Mesodermal cell (in vitro differentiated cells): ENCODE results near the gene E2F7.

Experiments
- H3K27ac ChIP-seq: 2 replicates; pipeline ENCODE4 v1.7.0; 2013; ENCODE audit warnings: mild to moderate bottlenecking, low read depth, low read length, moderate library complexity; ENCODE audit not compliant: severe bottlenecking
- H3K36me3 ChIP-seq: 2 replicates; pipeline ENCODE4 v1.7.1; 2013; ENCODE audit warnings: mild to moderate bottlenecking, low read length, moderate library complexity; ENCODE audit not compliant: control insufficient read depth, insufficient read depth
- H3K4me1 ChIP-seq: one replicate; pipeline ENCODE4 v1.7.1; 2013; ENCODE audit warnings: mild to moderate bottlenecking, low read length; ENCODE audit not compliant: insufficient read depth, control insufficient read depth, poor library complexity, severe bottlenecking
- H3K4me3 ChIP-seq: 2 replicates; pipeline ENCODE4 v1.7.0; 2013; ENCODE audit warnings: low read length, control low read depth, mild to moderate bottlenecking; ENCODE audit not compliant: insufficient read depth, poor library complexity, severe bottlenecking; ENCODE audit errors: extremely low read depth
- H3K9me3 ChIP-seq: 2 replicates; pipeline ENCODE4 v1.7.1; 2013; ENCODE audit warnings: mild to moderate bottlenecking, low read length, moderate library complexity; ENCODE audit not compliant: control insufficient read depth
- WGBS, 2 experiments: methylation state at CpG; one replicate each; pipeline ENCODE4 v1.1.5; 2013; ENCODE audit warnings: missing lambda C conversion rate in 2 of 2; ENCODE audit not compliant: insufficient coverage in 2 of 2; 5-methylcytosine and 5-hydroxymethylcytosine counted together

Gene E2F7

DNA sequence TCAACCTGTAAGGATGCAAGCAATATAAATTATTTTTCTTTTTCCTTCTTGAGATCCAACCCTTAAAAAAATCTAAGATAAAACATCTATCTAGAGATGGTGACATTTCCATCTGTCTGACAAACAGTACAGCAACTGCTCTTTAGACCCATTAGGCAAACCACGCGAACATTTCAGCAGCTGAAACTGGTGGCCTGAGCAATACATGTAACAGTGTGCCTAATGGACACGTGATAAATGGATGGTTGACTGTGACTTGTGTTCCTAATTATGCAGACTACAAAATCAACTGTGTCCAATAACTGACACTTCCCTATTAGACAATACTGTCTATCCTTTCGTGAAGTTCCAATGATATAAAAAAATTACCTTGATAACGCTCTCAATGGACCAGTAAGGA, 18.9 kb downstream of the E2F7 start:
- H3K9me3 ChIP-seq: no peaks in the 10 kb centered on the region
- H3K36me3 ChIP-seq: peaks cover 87% of the 10 kb centered on the region
- no peak overlapping the region for H3K4me3 ChIP-seq
- no peaks in the 10 kb centered on the region for H3K4me1 ChIP-seq
- no peak overlapping the region for H3K27ac ChIP-seq
- 100% methylated on average over 2 of the region's 5 CpGs for WGBS, 2 experiments

DNA sequence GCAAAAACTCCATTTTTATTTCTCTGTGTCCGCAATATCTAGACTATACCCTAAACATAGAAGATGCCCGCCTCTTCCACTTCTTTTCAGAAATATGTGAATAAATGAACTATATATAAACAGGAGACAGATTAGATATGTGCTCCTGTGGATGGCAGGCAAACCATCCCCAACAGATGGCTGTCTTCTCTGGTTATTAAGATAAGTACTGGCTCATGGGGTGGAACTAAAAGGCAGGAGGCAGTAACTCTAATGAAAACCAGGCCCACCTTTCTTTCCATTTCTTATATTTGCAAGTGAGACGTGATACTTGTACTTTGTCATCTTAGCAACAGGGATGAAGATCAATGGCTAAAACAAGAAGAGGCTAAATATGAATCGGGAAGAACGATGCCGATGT, 20.2 kb downstream of the E2F7 start:
- Histone ChIP-seq H3K9me3 (no peaks in the 10 kb centered on the region), H3K36me3 (peaks cover 88% of the 10 kb centered on the region), H3K4me1 (no peaks in the 10 kb centered on the region), H3K27ac (no peak overlapping the region), H3K4me3 (no peak overlapping the region)
- 80 to 100% methylated on average over 1 to 3 of the region's 6 CpGs for WGBS, 2 experiments

DNA sequence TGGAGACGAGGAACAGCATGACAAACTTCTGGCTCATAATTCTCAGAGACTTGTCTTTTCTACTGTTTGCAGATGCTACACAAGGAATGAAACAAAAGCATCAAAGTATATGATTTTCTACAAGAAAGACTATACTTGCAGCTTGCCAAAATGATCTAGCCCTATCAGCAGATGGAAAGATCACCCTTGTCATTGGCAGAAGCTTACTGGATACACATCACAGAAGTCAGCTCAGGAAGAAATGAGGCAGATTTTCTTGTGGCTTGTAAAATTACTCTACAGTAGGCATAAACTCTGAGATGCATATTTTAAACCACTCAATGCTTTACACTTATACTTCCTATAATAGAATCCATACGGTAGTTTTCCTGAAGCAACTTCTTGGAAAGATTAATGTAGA, 20.6 kb downstream of the E2F7 start:
- 86 to 89% methylated on average over 1 of the region's 2 CpGs for WGBS, 2 experiments
- H3K27ac ChIP-seq: no peak overlapping the region
- H3K9me3 ChIP-seq: no peaks in the 10 kb centered on the region
- H3K36me3 ChIP-seq: peaks cover 93% of the 10 kb centered on the region
- H3K4me1 ChIP-seq: no peaks in the 10 kb centered on the region
- no peak overlapping the region for H3K4me3 ChIP-seq

DNA sequence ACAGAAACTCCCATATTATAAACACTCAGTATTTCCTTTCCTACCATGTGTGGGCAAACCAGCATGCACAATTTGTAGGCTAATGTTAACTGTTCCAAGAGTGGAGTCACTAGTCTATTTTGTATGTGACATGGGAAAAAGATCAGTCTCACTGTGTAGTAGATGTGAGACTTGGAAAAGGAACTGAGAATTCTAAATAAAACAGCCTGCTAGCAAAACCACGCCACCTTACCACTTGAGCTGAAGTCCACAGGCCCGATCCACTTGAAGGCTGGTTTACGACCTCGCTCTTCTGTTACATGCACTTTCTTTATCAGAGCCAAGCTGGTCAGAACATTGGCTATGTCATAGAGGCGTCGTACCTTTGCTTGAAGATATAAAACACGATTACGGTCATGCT, 22.5 kb downstream of the E2F7 start:
- 94 to 96% methylated on average over 8 of the region's 8 CpGs for WGBS, 2 experiments
- Histone ChIP-seq H3K9me3 (peaks cover 7% of the 10 kb centered on the region), H3K4me3 (no peak overlapping the region), H3K27ac (no peak overlapping the region), H3K4me1 (no peaks in the 10 kb centered on the region), H3K36me3 (peaks cover 85% of the 10 kb centered on the region)

DNA sequence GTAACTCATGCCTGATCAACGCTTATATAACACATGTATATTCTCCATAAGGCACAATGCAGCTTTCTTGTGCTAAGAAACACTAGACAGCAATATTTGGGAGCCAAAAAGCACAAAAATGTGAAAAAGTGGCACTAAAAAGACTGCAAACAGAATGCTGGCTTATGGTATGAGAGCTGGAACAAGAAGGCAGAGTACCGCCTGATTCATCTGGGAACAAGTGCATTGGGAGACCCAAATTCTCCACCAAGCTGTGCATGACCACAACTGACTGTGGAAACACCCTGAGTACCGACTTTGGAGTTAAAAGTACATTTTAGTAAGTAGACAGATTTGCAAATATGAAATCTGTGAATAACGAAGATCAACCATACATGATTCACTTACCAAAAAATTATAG, 25.1 kb downstream of the E2F7 start:
- Histone ChIP-seq H3K9me3 (peaks cover 7% of the 10 kb centered on the region), H3K36me3 (peaks cover 78% of the 10 kb centered on the region), H3K27ac (no peak overlapping the region), H3K4me3 (no peak overlapping the region), H3K4me1 (no peaks in the 10 kb centered on the region)
- 100% methylated on average over 1 of the region's 4 CpGs; no CpG with 5 or more reads in 1 of the 2 experiments for WGBS, 2 experiments

DNA sequence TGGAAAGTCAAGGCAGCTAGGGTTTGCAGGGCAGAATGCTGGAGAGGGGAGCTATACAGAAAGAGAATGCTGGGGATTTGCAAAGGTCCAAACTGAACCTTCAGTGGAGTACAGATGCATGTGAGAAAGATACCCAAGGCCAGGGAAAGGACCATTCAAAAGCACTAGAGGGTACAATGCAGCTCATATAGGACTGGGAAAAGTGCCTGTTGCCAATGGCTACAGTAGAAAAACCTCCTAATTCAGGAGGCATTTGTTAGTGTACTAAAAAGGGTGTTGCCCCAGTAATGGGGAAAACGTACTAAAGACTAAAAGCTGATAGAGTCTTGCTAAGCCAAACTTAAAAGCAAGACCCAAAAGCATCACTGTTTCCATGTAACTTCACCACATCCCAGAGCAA, 30.1 kb downstream of the E2F7 start:
- Histone ChIP-seq H3K4me3 (no peak overlapping the region), H3K4me1 (no peaks in the 10 kb centered on the region), H3K36me3 (peaks cover 81% of the 10 kb centered on the region), H3K27ac (no peak overlapping the region), H3K9me3 (peaks cover 7% of the 10 kb centered on the region)
- 83 to 100% methylated on average over 1 of the region's 1 CpG for WGBS, 2 experiments

DNA sequence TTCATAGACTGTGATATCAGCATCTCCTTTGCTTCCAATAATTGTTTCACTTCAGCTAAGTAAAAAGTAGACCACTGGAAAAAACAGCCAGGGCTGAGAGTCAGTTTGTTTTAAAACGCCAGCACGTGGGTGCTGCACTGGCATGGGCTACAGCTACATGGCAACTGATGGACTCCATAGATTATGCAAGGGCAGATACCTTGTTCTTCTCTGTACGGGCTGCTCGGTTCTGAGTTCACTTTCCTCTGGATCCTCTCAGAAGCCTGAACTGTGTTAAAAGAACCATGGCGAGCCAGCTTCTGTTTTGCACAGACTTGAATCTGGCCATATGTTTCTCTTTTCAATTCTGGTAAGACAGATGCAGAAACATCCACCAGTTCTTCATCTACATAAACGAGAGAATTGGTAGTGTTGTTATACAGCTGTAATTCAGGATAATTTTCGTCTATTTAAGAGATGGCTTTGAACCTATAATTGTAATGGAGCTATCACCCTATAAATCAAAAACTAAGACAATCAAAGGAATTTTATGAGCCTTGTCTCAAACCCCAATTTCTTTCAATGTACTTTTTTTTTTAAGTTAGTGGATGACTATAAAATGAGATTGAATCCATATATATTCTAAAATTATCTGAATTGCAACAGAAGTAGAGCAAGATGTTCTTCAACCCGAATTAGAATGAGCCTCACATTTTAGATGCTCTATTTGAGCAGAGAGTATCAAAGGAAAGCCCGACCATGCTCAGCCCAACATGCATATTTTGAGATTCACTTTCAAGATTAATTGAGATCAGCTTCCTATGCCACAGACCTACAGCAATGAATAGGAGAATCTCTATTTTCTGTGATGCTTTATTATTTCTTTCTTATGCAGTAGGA, 31.5 kb downstream of the E2F7 start:
- Histone ChIP-seq H3K4me1 (no peaks in the 10 kb centered on the region), H3K27ac (no peak overlapping the region), H3K36me3 (peaks cover 83% of the 10 kb centered on the region), H3K9me3 (peaks cover 3% of the 10 kb centered on the region), H3K4me3 (no peak overlapping the region)
- WGBS, 2 experiments: 95% methylated on average over 5 to 6 of the region's 9 CpGs

DNA sequence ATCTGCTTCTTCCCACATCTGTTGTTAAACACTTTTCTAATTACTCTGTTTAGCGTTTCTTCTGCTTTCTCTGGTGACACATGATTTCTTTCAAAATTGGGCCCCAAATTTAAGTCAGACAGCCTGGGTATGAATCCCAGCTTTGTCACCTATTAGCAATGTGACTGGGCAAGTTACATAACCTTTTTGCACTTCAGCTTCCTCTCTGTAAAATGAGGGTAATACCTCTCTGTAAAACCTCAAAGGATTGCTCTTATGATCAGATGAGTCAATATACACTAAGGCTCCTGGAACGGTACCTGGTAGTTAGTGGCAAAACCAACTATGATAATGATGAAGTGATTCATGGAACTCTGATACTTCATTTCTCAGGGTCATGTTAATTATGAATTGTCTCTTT, 33.0 kb downstream of the E2F7 start:
- peaks cover 92% of the 10 kb centered on the region for H3K36me3 ChIP-seq

DNA sequence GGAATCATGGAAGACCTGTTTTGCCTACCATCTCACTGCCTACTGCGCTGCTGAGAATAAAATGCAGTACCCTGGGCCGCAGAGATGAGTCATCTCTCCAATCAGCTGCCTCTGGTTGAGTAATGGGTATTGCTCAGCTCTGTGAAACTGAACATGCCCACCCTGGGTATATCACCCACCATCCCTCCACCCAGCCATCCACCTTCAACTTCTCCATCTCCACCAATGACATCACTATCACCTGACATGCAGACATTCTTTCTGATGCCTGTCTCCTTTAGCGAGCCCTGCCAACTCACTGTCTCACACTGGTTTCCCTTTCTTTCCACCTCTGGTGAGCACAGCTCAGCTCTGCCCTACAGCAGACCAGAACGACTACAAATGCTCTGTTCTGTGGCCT, 33.6 kb downstream of the E2F7 start:
- no peaks in the 10 kb centered on the region for H3K4me1 ChIP-seq
- H3K36me3 ChIP-seq: peaks cover 91% of the 10 kb centered on the region
- H3K9me3 ChIP-seq: no peaks in the 10 kb centered on the region
- H3K27ac ChIP-seq: no peak overlapping the region
- 97 to 100% methylated on average over 3 to 4 of the region's 4 CpGs for WGBS, 2 experiments
- H3K4me3 ChIP-seq: no peak overlapping the region

More for the DNA sequence above, 33.0 kb downstream of the E2F7 start:
- no peaks in the 10 kb centered on the region for H3K9me3 ChIP-seq
- no peak overlapping the region for H3K27ac ChIP-seq
- no peaks in the 10 kb centered on the region for H3K4me1 ChIP-seq
- 67 to 89% methylated on average over 1 of the region's 2 CpGs for WGBS, 2 experiments
- no peak overlapping the region for H3K4me3 ChIP-seq

DNA sequence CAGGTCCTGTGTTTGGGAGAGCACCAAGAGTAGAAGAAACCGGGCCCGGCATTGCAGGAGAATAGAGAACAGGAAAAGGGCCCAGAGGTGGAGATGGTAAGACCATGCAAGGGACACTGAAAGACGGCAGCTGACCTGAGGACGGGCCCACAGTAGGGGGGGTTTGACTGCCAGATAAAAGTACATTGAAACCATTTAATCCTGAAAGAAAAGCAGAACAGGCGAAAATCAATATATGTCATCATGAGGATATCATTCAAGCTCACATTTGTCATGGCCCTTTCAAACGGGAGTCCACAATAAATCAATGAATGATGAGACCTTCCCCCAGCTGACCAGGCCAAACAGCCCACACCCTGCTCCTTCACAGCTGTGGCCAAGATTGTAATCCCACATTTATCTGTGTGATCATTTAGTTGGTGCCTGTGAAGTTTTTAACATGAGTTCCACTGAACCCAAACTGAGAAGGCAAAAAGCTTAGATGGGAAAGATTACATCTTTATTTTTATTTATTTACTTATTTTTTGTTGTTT, 39.5 kb downstream of the E2F7 start:
- 92 to 96% methylated on average over 6 of the region's 6 CpGs for WGBS, 2 experiments
- H3K36me3 ChIP-seq: peaks cover 82% of the 10 kb centered on the region
- H3K4me1 ChIP-seq: no peaks in the 10 kb centered on the region
- H3K4me3 ChIP-seq: no peak overlapping the region
- no peak overlapping the region for H3K27ac ChIP-seq
- no peaks in the 10 kb centered on the region for H3K9me3 ChIP-seq

DNA sequence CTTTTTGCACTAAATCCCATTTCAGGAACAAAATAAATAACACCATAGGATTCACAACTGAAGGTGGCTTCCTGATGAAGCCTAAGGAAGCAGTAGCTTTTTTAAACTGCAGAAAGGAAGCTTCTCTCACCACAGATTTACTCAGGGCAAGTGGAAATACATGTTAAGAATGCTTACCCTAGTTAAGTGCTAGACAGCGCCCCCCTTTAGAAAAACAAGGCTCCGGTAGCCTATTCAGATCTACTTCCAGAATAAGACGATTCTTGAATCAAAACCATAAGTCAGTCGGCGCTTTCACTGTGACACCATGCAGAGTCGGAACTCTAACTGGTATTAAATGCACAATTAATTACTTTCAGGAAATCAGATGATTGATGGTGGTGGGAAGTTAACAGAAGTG, 41.9 kb downstream of the E2F7 start:
- WGBS, 2 experiments: 95 to 97% methylated on average over 3 to 6 of the region's 6 CpGs
- Histone ChIP-seq H3K4me3 (no peak overlapping the region), H3K36me3 (peaks cover 79% of the 10 kb centered on the region), H3K9me3 (no peaks in the 10 kb centered on the region), H3K4me1 (no peaks in the 10 kb centered on the region), H3K27ac (no peak overlapping the region)
